DMS153 treated with DMSO at 0.1 percent for 48 hours (cell line): ENCODE results near the gene MACROD1.

Experiments
- DNase-seq: peaks from one replicate; lab custom pipeline; 2025; ENCODE audit not compliant: unreplicated experiment; lab: John Stamatoyannopoulos, UW

Gene MACROD1

DNA sequence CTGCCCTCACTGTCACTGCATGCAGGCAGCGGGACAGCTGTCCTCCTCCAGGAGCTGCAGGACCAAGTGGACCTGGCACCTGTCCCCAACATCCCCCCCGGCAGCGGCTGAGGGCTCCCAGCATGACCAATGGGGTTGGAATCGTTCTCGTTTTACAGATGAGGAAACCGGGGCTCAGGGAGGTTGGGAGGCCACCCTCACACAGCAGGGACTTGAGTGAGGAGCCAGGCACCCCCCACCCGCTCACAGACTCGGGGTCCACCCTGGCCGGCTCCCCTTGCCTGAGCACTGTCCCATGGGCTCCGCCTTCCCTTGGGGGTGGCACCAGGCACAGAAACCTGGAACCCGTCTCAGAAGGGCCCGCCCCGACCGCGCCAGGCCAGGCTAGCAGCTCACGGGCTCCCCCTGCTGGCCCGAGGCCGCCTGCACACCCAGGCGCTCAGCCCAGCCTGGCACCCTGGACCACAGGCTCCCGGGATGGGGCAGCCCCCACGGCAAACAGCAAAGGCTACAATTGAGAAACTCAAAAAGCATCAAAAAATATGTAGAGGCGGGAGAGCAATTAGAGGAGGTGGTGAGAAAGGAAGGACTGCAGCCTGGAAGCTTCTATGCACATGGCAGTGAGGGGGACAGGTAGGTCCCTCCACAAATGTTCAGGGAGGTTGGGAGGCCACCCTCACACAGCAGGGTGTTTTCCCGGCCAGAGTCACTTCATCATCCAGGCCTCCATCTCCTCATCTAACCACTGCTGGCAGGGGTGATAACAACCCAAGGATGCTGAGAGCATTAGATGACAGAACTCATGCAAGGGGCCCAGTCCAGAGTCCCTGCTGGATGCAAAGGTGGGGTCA is 12.8 kb downstream of the MACROD1 start:
- peak; percentile 30 for DNase-seq

DNA sequence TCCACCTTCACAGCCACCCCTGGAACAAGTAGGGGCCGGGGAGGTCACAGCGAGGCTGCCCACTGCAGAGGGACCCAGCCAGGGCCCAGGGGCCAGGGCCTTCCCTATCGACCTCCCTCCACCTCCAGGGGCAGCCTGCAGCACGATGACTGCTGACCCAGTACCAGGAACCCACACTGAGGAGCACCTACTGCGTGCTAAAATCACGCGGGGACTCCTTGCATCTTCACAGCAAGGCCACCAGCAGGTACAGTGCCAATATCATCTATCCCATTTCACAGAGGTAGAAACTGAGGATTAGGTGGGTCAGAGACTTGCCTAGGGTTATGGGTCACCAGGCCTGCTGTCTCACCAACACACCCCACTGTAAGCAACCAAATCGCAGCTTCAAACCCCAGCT is 14.6 kb downstream of the MACROD1 start:
- DNase-seq, result no peak

DNA sequence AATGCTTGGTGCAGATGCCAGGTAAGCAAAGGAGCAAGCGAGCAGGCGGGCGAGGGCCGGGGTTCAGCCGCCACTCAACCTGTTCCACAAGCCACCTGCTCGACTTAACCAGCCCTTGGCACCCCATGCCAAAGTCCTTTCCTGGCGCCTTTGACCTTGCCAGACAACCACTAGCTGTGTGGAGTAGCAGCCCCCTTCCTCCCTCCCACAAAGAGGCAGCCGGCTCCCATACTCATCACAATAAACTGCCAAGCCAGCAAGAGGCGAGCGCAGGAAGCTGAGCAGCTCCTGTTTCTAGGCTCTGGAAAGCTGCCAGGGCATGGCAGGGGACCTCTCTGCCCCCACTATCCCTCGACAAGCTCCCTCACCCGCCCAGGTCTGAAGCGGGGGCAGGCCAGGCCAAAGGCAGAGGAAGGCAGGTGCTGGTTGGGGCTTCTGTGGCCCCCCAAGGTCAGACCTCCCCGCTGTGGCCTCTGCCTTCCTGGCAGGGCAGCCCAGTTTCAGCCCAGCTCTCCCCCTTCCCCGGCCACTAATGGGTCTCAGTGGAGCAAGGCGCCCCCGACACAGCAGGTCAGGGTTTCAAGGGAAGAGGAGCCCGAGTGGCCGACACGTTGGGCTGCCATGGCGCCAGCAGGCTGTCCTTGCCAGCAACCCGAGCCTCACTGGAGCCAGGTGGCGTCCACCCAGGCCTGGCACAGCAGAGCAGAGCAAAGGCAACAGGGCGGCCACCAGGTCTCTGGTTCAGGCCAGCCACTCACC is 15.3 kb downstream of the MACROD1 start:
- DNase-seq, result peak; percentile 68

DNA sequence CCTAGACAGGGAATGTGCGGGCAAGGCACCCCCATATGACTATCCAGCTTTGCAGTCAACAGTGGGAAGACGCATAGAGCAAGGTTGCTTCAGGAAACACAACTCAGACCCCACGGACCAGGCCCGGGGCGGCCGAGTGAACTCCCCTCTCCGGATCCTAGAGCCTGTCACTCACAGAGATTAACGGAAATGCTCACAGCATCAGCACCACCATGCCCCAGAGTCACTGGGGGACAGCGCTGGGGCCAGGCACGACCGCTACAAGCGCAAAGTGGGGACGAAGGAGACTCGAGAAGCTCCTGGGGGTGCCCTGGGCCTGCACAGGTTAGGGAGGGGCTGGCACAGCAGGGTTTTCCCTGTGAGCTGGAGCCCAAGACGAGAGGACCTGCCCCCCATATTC is 15.9 kb downstream of the MACROD1 start:
- DNase-seq, result no peak

DNA sequence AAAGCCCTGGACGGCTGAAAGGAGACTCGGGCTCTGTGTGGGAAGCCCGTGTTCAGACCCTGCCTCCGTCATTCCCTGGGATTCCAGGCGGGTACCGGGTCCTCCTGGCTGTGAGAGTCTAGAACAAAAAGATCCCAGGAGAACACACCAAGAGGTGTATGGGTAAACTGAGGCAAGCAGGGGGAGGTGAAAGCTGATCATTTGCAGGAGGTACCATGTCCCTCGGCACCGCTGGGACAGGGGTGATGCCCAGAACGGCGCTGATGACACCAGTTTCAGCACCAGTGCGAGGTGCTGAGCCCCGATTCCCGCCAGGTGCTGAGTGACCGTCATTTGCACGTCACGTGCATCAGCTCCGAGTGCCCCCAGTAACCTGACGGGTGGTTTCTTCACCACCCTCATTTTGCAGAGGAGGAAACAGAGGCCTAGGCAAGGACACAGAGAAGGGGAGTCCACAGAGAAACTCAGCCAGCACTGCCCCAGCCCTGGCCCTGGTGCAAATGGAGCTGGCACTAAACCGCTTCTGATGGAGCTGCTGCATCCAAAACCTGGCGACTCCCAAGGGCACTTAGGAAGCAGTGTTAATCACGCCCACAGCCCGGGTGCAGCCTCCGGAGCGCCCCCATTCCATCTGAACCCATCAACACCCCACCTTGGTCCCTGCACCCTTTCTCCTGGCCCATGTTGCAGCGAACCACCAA is 16.8 kb downstream of the MACROD1 start:
- no peak for DNase-seq

DNA sequence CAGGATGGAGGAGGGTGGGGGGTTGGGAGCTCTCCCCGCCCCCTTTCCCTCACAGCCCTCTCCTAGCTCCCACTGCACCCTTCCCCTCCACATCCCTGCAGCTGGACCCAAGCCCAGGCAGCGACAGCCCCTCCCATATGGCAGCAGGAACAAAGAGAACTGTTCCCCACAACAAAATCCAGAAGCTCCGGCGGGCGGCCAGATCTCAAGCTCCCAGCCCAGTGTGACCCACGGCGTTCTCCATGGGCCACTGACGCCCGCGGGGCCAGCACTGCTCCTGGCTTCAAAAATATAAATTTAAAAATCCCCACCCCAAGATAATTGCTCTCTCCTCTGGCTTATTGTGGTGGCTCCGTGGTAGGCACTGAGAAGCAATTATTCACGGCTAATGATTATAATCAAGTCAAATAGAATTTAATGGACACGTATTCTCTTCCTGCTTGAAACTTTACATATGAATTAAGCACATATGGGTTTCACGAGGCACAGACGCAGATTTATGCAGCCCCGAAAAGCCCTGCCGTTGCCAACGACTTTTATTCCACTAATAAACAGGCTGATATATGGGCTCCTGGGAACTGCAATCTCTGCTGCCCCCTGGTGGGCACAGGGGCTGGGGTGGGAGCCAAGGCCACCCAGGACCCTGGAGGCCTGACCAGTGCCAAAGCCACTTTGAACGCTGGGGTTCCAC is 17.5 kb downstream of the MACROD1 start:
- DNase-seq, result peak; percentile 74

DNA sequence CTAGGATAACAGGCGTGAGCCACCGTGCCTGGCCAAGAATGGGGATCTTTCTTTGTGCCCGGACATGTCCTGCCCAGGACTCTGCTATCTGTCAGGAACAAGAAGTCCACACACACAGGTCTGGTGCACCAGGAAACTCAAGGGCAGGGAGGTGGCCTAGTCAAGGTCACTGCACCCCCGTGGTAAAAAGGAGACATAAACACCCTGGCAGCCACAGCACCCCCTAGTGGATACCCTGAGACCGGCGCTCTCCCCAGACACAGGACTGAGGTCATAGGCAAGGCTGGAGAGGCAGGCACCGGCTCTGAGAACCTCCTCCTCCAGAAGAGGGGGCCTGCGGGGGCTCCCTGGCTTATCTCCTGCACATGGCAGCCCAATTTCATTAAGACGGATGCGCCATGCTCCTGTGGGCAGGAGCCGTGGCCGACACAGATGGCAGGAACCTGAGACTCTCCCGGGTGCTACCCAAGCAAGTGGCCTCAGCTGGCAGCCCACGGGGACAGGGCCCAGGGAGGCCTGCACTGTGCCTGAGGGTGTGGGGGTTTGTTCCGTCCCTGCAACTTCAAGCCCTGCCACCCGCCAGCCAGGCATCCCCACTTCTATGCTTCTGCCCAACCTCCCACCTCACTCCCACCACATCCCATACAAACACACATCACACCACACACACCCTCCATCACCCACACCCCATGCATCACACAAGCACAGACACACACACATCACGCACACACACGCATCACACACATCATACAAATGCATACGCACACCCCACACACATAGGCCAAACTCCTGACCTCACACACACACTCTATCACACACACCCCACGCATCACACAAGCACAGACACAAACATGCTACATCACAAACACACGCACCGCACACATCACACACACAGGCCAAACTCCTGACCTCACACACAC is 19.6 kb downstream of the MACROD1 start:
- DNase-seq, result peak; percentile 23

DNA sequence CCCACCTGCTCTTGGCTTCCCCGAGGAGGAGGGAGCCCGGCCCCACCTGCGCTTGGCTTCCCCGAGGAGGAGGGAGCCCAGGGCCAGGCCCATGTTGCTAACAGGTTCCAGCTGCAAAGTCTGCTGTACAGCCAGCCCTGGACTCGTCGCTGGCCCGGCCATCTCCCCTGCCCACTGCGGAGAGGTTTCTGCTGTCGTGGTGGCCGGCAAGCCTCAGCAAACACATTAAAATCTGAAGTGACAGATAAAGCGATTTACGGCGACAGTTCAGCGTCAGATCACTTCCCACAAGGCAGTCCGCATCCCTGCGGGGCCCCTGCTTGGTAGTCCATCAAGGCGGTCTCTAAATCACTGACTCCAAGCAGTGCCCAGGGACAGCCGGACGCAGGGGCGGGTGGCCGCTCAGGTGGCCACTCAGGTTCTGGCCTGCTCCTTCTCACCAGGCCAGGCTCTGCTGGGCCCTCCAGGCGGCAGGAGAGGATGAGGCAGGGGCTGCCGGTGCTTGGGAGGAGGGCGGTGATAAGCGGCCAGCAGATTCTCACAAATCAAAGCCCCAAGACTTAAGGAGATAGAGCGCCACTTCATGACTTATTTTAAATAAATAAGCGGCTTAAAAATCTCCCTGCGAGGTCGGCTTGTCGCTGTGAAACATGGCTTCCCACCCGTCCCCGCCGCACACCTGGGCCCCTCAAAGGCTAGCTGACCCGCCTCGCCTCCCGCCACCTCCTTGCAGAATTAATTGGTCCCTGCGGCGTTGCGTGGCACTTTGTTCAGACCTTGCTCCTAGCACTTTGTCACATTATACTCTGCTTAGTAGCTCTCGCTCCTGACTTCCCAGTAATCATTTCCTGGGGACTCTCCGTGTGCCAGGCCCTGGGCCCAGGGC is 21.1 kb downstream of the MACROD1 start:
- DNase-seq, result no peak

DNA sequence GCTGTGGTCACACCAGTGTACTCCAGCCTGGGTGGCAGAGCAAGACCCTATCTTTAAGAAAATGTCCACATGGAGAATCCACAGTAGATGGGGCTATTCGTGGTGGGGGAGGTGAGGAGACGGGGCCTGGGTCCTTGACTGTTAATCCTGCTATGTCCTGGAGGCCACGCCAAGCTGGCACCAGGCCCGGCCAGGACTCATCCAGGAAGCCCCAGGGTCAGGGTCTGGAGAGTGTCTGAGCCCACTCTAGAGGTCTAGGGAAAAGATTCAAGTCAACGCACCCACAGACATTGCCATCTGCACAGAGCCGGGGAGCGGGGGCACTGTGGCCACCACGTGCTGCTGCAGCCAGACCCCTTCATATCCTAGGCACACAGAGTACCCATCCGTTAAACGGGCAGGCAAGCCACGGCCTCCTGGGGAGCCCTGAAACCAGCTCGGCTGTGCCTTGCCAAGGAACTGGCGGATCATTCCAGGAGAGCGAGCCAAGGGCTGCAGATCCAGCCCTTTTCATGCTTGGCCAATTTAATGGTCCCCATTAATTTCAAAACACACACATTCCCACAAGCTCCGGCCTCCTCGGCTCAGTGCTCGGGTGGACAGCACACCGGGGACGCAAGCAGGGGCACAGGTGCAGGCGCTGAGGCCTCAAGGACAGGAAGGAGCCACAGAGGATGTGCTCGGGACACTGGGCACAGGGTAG is 24.7 kb downstream of the MACROD1 start:
- DNase-seq, result no peak

DNA sequence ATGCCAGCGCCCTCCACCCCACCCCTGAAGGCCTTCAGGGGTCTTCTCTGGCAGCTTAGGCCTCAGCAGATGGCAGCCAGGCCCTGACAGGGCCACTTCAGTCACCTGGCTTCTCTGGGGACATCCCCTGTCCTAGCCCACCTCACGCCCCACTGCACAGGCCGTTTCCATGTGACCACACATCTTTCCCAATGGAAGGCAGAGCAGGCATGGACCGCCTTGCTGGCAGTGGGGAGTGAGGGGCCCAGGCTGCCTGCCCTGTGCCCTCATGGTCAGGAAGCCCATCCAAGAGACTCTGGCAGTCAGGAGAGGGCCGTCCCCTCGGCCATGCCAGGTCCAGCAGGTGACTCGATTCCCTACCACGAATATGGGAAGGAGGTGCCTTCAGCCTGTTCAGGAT is 25.8 kb downstream of the MACROD1 start:
- no peak for DNase-seq

DNA sequence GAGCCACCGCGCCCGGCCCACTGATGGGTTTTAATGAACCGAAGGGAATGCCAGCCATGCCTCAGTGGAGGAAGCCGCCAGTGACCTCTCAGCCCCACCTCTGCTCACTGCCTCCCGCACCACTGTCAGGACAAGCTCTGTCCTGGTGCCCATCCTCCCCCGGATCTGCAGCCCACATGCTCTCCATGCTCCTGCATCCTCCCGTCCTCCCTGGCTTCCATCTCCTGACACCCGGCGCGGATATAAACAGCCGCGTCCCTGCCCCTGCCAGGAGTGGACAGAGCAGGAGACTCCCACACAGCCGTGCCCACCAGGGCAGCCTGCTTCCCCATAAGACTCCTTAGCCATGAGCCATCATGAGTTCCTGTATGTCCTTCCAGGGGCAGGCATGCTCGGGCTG is 26.9 kb downstream of the MACROD1 start:
- no peak for DNase-seq

DNA sequence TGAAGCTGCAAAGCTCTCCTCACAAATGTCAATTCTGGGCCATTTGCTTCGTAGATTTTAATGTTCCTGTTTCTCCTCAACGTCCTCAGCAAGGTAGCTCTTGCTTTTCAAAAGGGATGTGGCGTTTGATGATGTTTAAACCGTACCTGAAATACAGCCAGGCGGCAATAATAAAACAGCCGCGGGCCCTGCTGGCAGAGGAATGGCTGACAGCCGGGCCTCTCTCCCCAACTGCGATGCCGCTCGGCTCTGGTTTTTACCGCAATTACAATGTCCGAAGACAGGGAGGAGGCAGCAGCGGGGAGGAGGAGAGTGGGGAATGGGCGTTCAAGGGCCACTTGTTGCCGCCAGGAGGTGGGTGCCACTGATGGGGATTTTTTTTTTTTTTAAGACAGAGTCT is 27.5 kb downstream of the MACROD1 start:
- DNase-seq, result no peak

DNA sequence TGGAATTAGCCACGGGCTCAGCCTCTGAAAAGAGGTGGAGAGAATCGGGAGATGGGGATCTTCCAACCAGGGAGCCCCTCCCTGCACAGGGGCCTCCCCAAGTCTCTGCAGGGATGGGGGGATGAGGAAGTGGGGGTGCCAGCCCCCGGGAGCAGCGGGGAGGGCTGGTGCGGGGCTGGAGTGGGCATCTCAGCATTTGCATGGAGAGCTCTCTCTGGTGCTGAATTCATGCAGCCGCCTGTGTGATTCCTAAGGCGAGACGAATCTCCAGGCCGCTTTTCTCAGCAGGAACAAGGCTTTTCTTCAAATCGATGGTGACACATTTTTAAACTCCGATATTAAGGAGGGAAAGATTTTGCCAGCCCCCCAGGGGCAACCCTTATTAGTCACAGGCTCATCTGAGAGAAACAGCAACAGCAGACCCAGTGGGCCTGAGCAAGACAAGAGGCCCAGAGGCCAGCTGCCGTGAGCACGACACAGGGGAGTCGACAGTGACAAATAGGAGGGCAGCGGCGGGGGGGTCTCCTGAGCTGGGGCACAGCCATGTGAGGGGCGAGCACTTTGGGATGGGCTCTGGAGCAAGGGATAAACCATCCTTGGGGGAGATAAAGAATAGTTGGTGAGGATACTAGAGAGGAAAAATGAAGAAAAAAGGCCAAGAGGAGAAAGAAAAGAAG is 29.0 kb downstream of the MACROD1 start:
- DNase-seq, result no peak

DNA sequence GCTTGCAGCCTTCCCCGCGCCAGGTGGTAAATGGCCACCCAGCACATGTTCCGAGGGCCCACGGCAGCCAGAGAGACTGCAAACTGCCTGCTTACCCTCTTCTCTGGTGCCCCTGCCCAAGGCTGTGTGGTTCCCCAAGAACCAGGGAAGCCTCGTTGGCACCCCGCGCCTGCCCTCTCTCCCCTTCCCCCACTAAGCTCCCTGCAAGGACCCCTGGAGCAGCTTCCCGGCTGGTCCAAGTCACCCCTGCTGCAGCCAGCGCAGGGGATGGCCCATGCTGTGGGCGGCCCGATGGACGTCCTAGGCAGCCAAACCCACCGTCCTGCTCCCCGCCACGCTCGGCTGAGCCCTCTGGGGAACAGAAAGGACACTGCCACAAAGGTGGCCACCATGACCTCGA is 30.2 kb downstream of the MACROD1 start:
- DNase-seq, result no peak

DNA sequence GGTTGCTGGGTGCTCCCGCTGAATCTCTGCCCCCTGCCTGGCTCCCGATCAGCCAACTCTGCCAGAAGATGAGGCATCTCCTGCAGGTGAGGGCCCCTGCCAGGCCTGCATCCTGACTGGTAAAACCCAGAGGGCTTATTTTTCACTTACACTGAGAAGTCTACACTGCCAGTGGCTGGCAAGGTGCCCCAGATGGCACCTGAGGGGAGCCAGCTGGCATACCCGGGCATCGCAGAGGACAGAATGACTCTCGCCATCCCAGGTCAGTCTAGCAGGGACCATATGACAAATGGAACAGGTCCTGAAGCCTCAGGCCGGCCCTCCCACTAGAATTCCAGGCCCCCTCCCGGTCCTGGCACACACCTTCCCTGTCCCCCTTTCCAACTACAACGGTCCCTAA is 30.9 kb downstream of the MACROD1 start:
- no peak for DNase-seq

DNA sequence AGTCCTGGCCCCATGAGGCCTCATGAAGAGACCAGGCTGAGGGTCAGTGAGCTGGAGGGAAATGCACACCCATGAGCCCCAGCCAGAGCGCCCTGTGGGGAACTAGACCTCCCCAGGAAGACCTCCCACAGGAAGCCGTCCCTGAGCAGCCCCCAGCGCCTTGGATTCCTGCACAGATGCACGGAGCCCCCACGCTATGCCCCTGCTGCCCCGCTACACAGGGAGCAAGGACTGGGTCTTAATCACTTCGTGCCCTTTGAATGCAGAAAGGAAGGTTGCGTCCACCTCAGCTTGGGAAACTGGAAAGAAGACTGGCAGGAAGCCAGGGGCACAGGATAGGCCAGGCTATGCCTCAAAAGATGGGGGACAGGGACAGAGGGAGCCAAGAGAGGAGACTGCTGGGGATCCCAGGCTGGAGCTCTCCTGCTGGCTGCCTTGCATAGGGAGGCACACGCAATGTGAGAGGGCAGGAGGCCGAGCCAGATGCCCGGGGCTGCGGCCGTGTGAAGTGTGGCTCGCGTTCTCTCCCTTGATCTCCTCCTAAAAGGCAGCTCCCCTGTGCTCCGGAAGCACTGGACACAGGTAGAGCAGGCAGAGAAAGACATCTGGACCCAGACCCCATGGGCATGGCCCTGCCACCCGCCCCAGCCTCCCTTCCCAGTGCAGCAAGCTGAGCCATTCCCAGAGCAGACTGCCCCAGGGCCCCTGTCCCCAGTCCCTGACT is 32.8 kb downstream of the MACROD1 start:
- DNase-seq, result no peak

DNA sequence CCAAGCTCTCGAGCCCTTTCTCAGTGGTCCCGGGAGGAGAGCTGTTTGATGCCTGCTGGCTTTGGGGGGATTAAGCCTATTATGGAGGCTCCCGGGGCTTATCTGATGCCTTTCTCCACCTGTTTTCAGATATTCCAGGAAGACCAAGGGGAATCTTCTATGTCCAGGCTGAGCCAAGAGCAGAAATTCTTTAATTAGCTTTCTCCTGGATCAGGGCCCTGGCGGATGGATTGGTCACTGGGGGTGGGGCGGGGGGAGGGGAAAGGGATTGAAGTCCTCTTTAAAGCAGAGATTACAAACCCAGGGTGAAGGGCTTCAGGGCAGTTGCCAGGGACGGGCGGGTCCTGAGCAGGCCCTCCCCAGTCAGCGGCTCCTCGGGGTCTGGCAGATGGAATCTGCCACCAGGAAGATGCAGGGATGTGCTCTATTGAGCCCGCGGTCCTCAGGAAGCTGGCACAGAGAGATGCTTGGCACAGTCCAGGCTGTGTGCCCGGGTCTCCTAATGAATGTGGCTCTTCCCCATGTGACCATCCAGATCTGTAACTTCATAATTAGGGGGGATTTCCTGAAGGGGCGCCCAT is 33.6 kb downstream of the MACROD1 start:
- no peak for DNase-seq
